GM19099 (cell line): ENCODE results near the gene HUNK.

Experiments used
- POLR2A ChIP-seq: IDR thresholded peaks from 3 replicates; pipeline ENCODE4 v1.6.1; 2011; ENCODE audit warnings: low read depth; ENCODE audit not compliant: insufficient read length; ENCODE audit errors: extremely low read depth

Gene HUNK

GRCh38 chr21:31921079-31921478 is 48.3 kb downstream of the HUNK start:
- no peak for TF ChIP-seq POLR2A

GRCh38 chr21:31922881-31923280 is 50.1 kb downstream of the HUNK start:
- TF ChIP-seq POLR2A, result no peak

- no peak for TF ChIP-seq POLR2A
Observed at GRCh38 chr21:31923756-31924155, 50.9 kb downstream of the HUNK start.

- no peak for TF ChIP-seq POLR2A
Observed at GRCh38 chr21:31924548-31924947, 51.7 kb downstream of the HUNK start.

- no peak for TF ChIP-seq POLR2A
Observed at GRCh38 chr21:31926498-31926897, 53.7 kb downstream of the HUNK start.

- no peak for TF ChIP-seq POLR2A
Observed at GRCh38 chr21:31927689-31928353, 55.0 kb downstream of the HUNK start.

GRCh38 chr21:31928656-31929055 is 55.8 kb downstream of the HUNK start:
- no peak for TF ChIP-seq POLR2A

GRCh38 chr21:31929548-31929947 is 56.7 kb downstream of the HUNK start:
- TF ChIP-seq POLR2A, result no peak

GRCh38 chr21:31930001-31930400 is 57.2 kb downstream of the HUNK start:
- no peak for TF ChIP-seq POLR2A

- no peak for TF ChIP-seq POLR2A
Observed at GRCh38 chr21:31931644-31932469, 59.0 kb downstream of the HUNK start.

GRCh38 chr21:31932470-31932764 is 59.6 kb downstream of the HUNK start:
- TF ChIP-seq POLR2A, result no peak

- TF ChIP-seq POLR2A, result no peak
Observed at GRCh38 chr21:31937303-31937702, 64.5 kb downstream of the HUNK start.

GRCh38 chr21:31938330-31939301 is 65.8 kb downstream of the HUNK start:
- TF ChIP-seq POLR2A, result no peak

- no peak for TF ChIP-seq POLR2A
Observed at GRCh38 chr21:31941694-31942093, 68.9 kb downstream of the HUNK start.

- no peak for TF ChIP-seq POLR2A
Observed at GRCh38 chr21:31943561-31943960, 70.7 kb downstream of the HUNK start.
